ENCODE measurements around the gene PIAS4. TPM values are rescaled to one million over a fixed set of nuclear protein-coding genes. Genes with fewer than 3 reads are reported as not detected.

PIAS4 gene
- total and polyA plus RNA-seq, 2 donors (not counting 3 experiments of a cell fraction or from before 2014, with no cell fraction given) = 26.2 to 46.2 TPM

GRCh38 chr19:4061178-4061682 lies 53.7 kb downstream of the PIAS4 start:
- CTCF ChIA-PET = no interaction called here
- no TSS peak for BruUV-seq (replicated peaks)
- TF ChIP-seq MAX (IDR thresholded peaks at IDR 0.05; ENCODE audit: insufficient read depth, insufficient read length) (no peak), MYC (IDR thresholded peaks at IDR 0.05; ENCODE audit: low read depth, low read length) (no peak), POLR2AphosphoS5 (IDR thresholded peaks at IDR 0.05; ENCODE audit: insufficient read depth, low read depth, low read length) (no peak), EZH2 (IDR thresholded peaks at IDR 0.05; ENCODE audit: borderline replicate concordance, low read depth, low read length, severe bottlenecking) (no peak), POLR2A (IDR thresholded peaks at IDR 0.05; ENCODE audit: low read depth, low read length) (no peak)
- TF ChIP-seq, protein P1, sequence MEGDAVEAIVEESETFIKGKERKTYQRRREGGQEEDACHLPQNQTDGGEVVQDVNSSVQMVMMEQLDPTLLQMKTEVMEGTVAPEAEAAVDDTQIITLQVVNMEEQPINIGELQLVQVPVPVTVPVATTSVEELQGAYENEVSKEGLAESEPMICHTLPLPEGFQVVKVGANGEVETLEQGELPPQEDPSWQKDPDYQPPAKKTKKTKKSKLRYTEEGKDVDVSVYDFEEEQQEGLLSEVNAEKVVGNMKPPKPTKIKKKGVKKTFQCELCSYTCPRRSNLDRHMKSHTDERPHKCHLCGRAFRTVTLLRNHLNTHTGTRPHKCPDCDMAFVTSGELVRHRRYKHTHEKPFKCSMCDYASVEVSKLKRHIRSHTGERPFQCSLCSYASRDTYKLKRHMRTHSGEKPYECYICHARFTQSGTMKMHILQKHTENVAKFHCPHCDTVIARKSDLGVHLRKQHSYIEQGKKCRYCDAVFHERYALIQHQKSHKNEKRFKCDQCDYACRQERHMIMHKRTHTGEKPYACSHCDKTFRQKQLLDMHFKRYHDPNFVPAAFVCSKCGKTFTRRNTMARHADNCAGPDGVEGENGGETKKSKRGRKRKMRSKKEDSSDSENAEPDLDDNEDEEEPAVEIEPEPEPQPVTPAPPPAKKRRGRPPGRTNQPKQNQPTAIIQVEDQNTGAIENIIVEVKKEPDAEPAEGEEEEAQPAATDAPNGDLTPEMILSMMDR (IDR thresholded peaks at IDR 0.05; ENCODE audit: extremely low read depth in 1 of 2, insufficient read depth in 1 of 2, low read depth in 1 of 2, low read length in 2 of 2) = no peak
- intact Hi-C loops (cut with micrococcal nuclease) (loop anchor here (5.0 kb wide), 1 partner anchor 54 kb away; the partner anchor contains the start of gene PIAS4), dilution Hi-C loops (cut with MboI; ENCODE audit: extremely low pct_ligation_motif_present, low sequenced_read_pairs) (no loop called here)
- no peaks in the 10 kb centered on the region for H3K9me1 ChIP-seq (replicated peaks; ENCODE audit: control insufficient read depth, extremely low read depth, insufficient read depth, low read length)
- H3K79me2 ChIP-seq (ENCODE audit: control insufficient read depth, insufficient read depth, low read length) = peaks cover 88% of the 10 kb centered on the region
- H3K27ac ChIP-seq (ENCODE audit: insufficient read depth, low read depth, low read length) = peak overlapping the region; percentile 23
- H2AFZ ChIP-seq (ENCODE audit: low read depth, low read length) = no peak overlapping the region
- H3K4me2 ChIP-seq (ENCODE audit: insufficient read depth, low read length) = peak overlapping the region; percentile 19
- DNase-seq (ENCODE audit: low read depth, low spot score) = no peak
- peak overlapping the region; percentile 22 for H3K9ac ChIP-seq (replicated peaks; ENCODE audit: extremely low read depth, insufficient read depth, low read length)
- H3K36me3 ChIP-seq (ENCODE audit: control insufficient read depth in 2 of 2, extremely low read depth in 1 of 2, insufficient read depth in 2 of 2, low read length in 2 of 2) = peaks cover 0 to 5% of the 10 kb centered on the region in 2 experiments
- POLR2A ChIA-PET = no interaction called here
- no peaks in the 10 kb centered on the region for H4K20me1 ChIP-seq (replicated peaks; ENCODE audit: control insufficient read depth, extremely low read depth, insufficient read depth, low read length)
- FAIRE-seq = peak; percentile 8
- H3K4me1 ChIP-seq (ENCODE audit: control insufficient read depth, extremely low read depth, insufficient read depth, low read length) = peaks cover 25% of the 10 kb centered on the region
- H3K9me3 ChIP-seq (replicated peaks; ENCODE audit: control insufficient read depth, insufficient read depth, low read length) = no peaks in the 10 kb centered on the region
- no peaks in the 10 kb centered on the region for H3K27me3 ChIP-seq (ENCODE audit: control insufficient read depth in 2 of 2, insufficient read depth in 2 of 2, low read length in 2 of 2)
- H3K4me3 ChIP-seq (replicated peaks in 1 of 3; ENCODE audit: insufficient read depth in 1 of 3, low read depth in 1 of 3, low read length in 3 of 3) = peak overlapping the region in 1 of 3 experiments; percentile 15
